H9 (cell line): ENCODE measurements around the gene SEC22C. TPM values are rescaled to one million over a fixed set of nuclear protein-coding genes. Genes with fewer than 3 reads are reported as not detected.

ENCODE experiments used
- DNase-seq: peaks from one replicate; pipeline ENCODE4 v3.0.0-alpha.2; 2017
- H2AFZ ChIP-seq: one replicate; pipeline ENCODE4 v1.6.1; 2013; ENCODE audit warnings: mild to moderate bottlenecking, low read length, control low read depth, moderate library complexity
- H2AK5ac ChIP-seq: 2 replicates; pipeline ENCODE4 v1.6.1; 2013; ENCODE audit warnings: low read length, control low read depth, mixed read lengths; ENCODE audit not compliant: insufficient read length
- H2BK120ac ChIP-seq: one replicate; pipeline ENCODE4 v1.6.1; 2013; ENCODE audit warnings: low read depth, mild to moderate bottlenecking, low read length, control low read depth, inconsistent platforms; ENCODE audit not compliant: poor library complexity, severe bottlenecking
- H2BK12ac ChIP-seq: 2 replicates; pipeline ENCODE4 v1.6.1; 2013; ENCODE audit warnings: low read length, control low read depth, mixed read lengths, low read depth; ENCODE audit not compliant: insufficient read length
- H2BK15ac ChIP-seq: 2 replicates; pipeline ENCODE4 v1.6.1; 2013; ENCODE audit warnings: low read depth, low read length, control low read depth
- H2BK20ac ChIP-seq: one replicate; pipeline ENCODE4 v1.6.1; 2013; ENCODE audit warnings: low read depth, mild to moderate bottlenecking, low read length, control low read depth, inconsistent platforms; ENCODE audit not compliant: poor library complexity, severe bottlenecking
- H2BK5ac ChIP-seq: 2 replicates; pipeline ENCODE4 v1.6.1; 2013; ENCODE audit warnings: low read length, control low read depth, mixed read lengths; ENCODE audit not compliant: insufficient read length
- H3K14ac ChIP-seq: 2 replicates; pipeline ENCODE4 v1.6.1; 2013; ENCODE audit warnings: low read length, control low read depth; ENCODE audit not compliant: insufficient read depth
- H3K18ac ChIP-seq: 2 replicates; pipeline ENCODE4 v1.6.1; 2013; ENCODE audit warnings: low read depth, mild to moderate bottlenecking, mixed read lengths, low read length, control low read depth; ENCODE audit not compliant: insufficient read length
- H3K23ac ChIP-seq: 2 replicates; pipeline ENCODE4 v1.6.1; 2013; ENCODE audit warnings: low read length, control low read depth, mixed read lengths, low read depth; ENCODE audit not compliant: insufficient read length
- H3K23me2 ChIP-seq: 2 replicates; pipeline ENCODE4 v1.6.1; 2013; ENCODE audit warnings: low read depth, mild to moderate bottlenecking, mixed read lengths, low read length, control low read depth; ENCODE audit not compliant: insufficient read length, poor library complexity, severe bottlenecking
- H3K27ac ChIP-seq: 2 replicates; pipeline ENCODE4 v1.5.1; 2013; ENCODE audit warnings: low read length, control low read depth, mixed read lengths, low read depth; ENCODE audit not compliant: insufficient read length
- H3K27me3 ChIP-seq: 2 replicates; pipeline ENCODE4 v1.6.1; 2013; ENCODE audit warnings: low read length, control low read depth, inconsistent platforms; ENCODE audit not compliant: insufficient read depth
- H3K4ac ChIP-seq: 2 replicates; pipeline ENCODE4 v1.6.1; 2013; ENCODE audit warnings: low read depth, mild to moderate bottlenecking, control low read depth, inconsistent platforms, low read length, moderate library complexity
- H3K4me1 ChIP-seq: 2 replicates; pipeline ENCODE4 v1.6.1; 2013; ENCODE audit warnings: low read length, control low read depth, inconsistent platforms; ENCODE audit not compliant: insufficient read depth
- H3K4me2 ChIP-seq: 2 replicates; pipeline ENCODE4 v1.6.1; 2013; ENCODE audit warnings: low read length, control low read depth, mixed read lengths; ENCODE audit not compliant: insufficient read length, insufficient read depth
- H3K56ac ChIP-seq: 2 replicates; pipeline ENCODE4 v1.6.1; 2013; ENCODE audit warnings: low read depth, mild to moderate bottlenecking, mixed read lengths, low read length, control low read depth; ENCODE audit not compliant: insufficient read length
- H3K79me1 ChIP-seq: 2 replicates; pipeline ENCODE4 v1.6.1; 2013; ENCODE audit warnings: low read depth, mild to moderate bottlenecking, moderate library complexity, low read length, control low read depth, inconsistent platforms; ENCODE audit not compliant: insufficient read depth, poor library complexity, severe bottlenecking
- H3K79me2 ChIP-seq: 2 replicates; pipeline ENCODE4 v1.6.1; 2013; ENCODE audit warnings: low read length, control low read depth, inconsistent platforms; ENCODE audit not compliant: insufficient read depth
- H3K9ac ChIP-seq: 2 replicates; pipeline ENCODE4 v1.6.1; 2013; ENCODE audit warnings: low read length, control low read depth, mixed read lengths; ENCODE audit not compliant: insufficient read length; ENCODE audit errors: extremely low read depth
- H3K9me3 ChIP-seq: one replicate; pipeline ENCODE4 v1.6.1; 2013; ENCODE audit warnings: low read depth, low read length, inconsistent platforms; ENCODE audit not compliant: control insufficient read depth
- H3T11ph ChIP-seq: one replicate; pipeline ENCODE4 v1.6.1; 2013; ENCODE audit warnings: mild to moderate bottlenecking, low read length, control low read depth, inconsistent platforms
- H4K20me1 ChIP-seq: one replicate; pipeline ENCODE4 v1.6.1; 2013; ENCODE audit not compliant: control insufficient read depth, insufficient read length, insufficient read depth
- H4K5ac ChIP-seq: 2 replicates; pipeline ENCODE4 v1.6.1; 2013; ENCODE audit warnings: low read depth, mild to moderate bottlenecking, mixed read lengths, low read length, control low read depth; ENCODE audit not compliant: insufficient read length
- H4K8ac ChIP-seq: replicated peaks from 2 replicates; pipeline ENCODE4 v1.6.1; 2013; ENCODE audit warnings: low read length, control low read depth, mixed read lengths, low read depth; ENCODE audit not compliant: insufficient read length
- H4K91ac ChIP-seq: 2 replicates; pipeline ENCODE4 v1.6.1; 2013; ENCODE audit warnings: low read depth, mild to moderate bottlenecking, moderate library complexity, mixed read lengths, low read length, control low read depth; ENCODE audit not compliant: insufficient read length
- H3K27ac Mint-ChIP-seq, 3 experiments: 2 replicates in 2 of 3; 3 replicates in 1 of 3; pipeline ENCODE4 v1.8.0; 2020 to 2021; ENCODE audit warnings: mixed read lengths in 3 of 3, mild to moderate bottlenecking in 1 of 3, moderate library complexity in 1 of 3
- H3K27me3 Mint-ChIP-seq: 2 replicates; pipeline ENCODE4 v1.8.0; 2021; ENCODE audit warnings: low read depth, mild to moderate bottlenecking, moderate library complexity, mixed read lengths
- H3K36me3 Mint-ChIP-seq, 3 experiments: 2 replicates in 2 of 3; 3 replicates in 1 of 3; pipeline ENCODE4 v1.8.0; 2020 to 2021; ENCODE audit warnings: low read depth in 3 of 3, mixed read lengths in 3 of 3; ENCODE audit not compliant: insufficient read depth in 1 of 3
- H3K4me1 Mint-ChIP-seq, 2 experiments: 2 replicates each; pipeline ENCODE4 v1.8.0; 2020; ENCODE audit warnings: mixed read lengths in 2 of 2
- H3K4me3 Mint-ChIP-seq, 2 experiments: 2 replicates in 1 of 2; 3 replicates in 1 of 2; pipeline ENCODE4 v1.8.0; 2020 to 2021; ENCODE audit warnings: mild to moderate bottlenecking in 2 of 2, mixed read lengths in 2 of 2, moderate library complexity in 1 of 2
- H3K9me3 Mint-ChIP-seq, 2 experiments: 2 replicates in 1 of 2; 3 replicates in 1 of 2; pipeline ENCODE4 v1.8.0; 2020; ENCODE audit warnings: mild to moderate bottlenecking in 2 of 2, mixed read lengths in 2 of 2, moderate library complexity in 1 of 2
- CTCF ChIP-seq: fragments of 200-600 bp; sonication (generic); conservative IDR thresholded peaks from 3 replicates; pipeline ENCODE4 v1.8.0; 2021; ENCODE audit warnings: antibody characterized with exemption, mild to moderate bottlenecking
- WGBS: extraction: QIAGEN DNeasy Blood & Tissue Kit; methylation state at CpG from one replicate; pipeline ENCODE4 v1.1.7; 2013; ENCODE audit warnings: missing lambda C conversion rate, low lambda C conversion rate, mixed read lengths; ENCODE audit not compliant: insufficient read length; ENCODE audit errors: extremely low coverage; 5-methylcytosine and 5-hydroxymethylcytosine counted together
- total RNA-seq: library from RNA; stranded (reverse); gene quantifications from 2 replicates; pipeline ENCODE4 v1.2.1, GENCODE V29; 2021

Gene SEC22C
- total RNA-seq, 1 experiment from 2014 or later: 28.2 TPM

- Mint-ChIP-seq H3K4me3 (no peak overlapping the region), H3K27ac (no peak overlapping the region), H3K27me3 (peaks cover 64% of the 10 kb centered on the region), H3K36me3 (no peaks in the 10 kb centered on the region), H3K4me1 (peaks cover 37 to 47% of the 10 kb centered on the region in 2 experiments), H3K9me3 (no peaks in the 10 kb centered on the region)
- Histone ChIP-seq H3K18ac (no peak overlapping the region), H2AFZ (no peak overlapping the region), H4K20me1 (no peaks in the 10 kb centered on the region), H3K14ac (no peak overlapping the region), H3K27ac (no peak overlapping the region), H3K23ac (no peak overlapping the region), H3T11ph (no peak overlapping the region), H3K9me3 (no peaks in the 10 kb centered on the region), H2BK15ac (no peak overlapping the region), H4K91ac (no peak overlapping the region), H2AK5ac (no peak overlapping the region), H3K9ac (no peak overlapping the region), H3K27me3 (peaks cover 20% of the 10 kb centered on the region; the same call in 1 of the 2 replicates), H3K4me2 (no peak overlapping the region), H3K79me1 (no peaks in the 10 kb centered on the region), H3K56ac (no peak overlapping the region), H2BK12ac (no peak overlapping the region), H4K8ac (no peak overlapping the region), H2BK120ac (no peak overlapping the region), H3K4me1 (no peaks in the 10 kb centered on the region), H4K5ac (no peak overlapping the region), H3K79me2 (no peaks in the 10 kb centered on the region), H2BK20ac (no peak overlapping the region), H3K23me2 (peaks cover 18% of the 10 kb centered on the region), H3K4ac (no peak overlapping the region), H2BK5ac (no peak overlapping the region)
- no CpG with 5 or more reads among the region's 13 CpGs for whole genome bisulfite sequencing
- no peak for TF ChIP-seq CTCF
- peak; percentile 24 for DNase-seq
Measured at GRCh38 chr3:42498791-42499477, 82.8 kb downstream of the SEC22C start.
